ENCODE data around the gene CELA1. TPM values are rescaled to one million over a fixed set of nuclear protein-coding genes. Genes with fewer than 3 reads are reported as not detected.
A peak's percentile ranks its signal among the peaks of the same experiment; 100 is the strongest.
"Not testable (repeated sequence)": the region's sequence is repeated elsewhere in the genome, so short reads cannot be mapped to it uniquely, and the experiment has no call there.

CELA1 gene
- total RNA-seq, 2 experiments from 2014 or later, result 0.85 to 1.2 TPM

- H3K27me3 ChIP-seq (ENCODE audit: control insufficient read depth in 1 of 2, insufficient read depth in 2 of 2, low read length in 2 of 2), result no peaks in the 10 kb centered on the region
- Mint-ChIP-seq H3K36me3 (ENCODE audit: low read depth) (peaks cover 85% of the 10 kb centered on the region), H3K4me3 (no peak overlapping the region), H3K27ac (peak overlapping the region; percentile 31), H3K27me3 (no peaks in the 10 kb centered on the region), H3K4me1 (ENCODE audit: low read depth) (peaks cover 17% of the 10 kb centered on the region), H3K9me3 (no peaks in the 10 kb centered on the region)
- no peak overlapping the region for H3K4me3 ChIP-seq (ENCODE audit: low read length)
- ChIA-PET POLR2A (no interaction called here), CTCF (interaction anchor here (4.5 kb wide), 1 partner anchor 46 kb away, joined by 14 read pairs; no protein-coding TSS in a partner anchor)
- H3K4me1 ChIP-seq (ENCODE audit: insufficient read depth, low read length), result no peaks in the 10 kb centered on the region
- DNase-seq, result no peak
- intact Hi-C loops (cut with DNase I, micrococcal nuclease), result no loop called here
- no peaks in the 10 kb centered on the region for H3K9me3 ChIP-seq (ENCODE audit: control insufficient read depth in 1 of 2, insufficient read depth in 1 of 2, low read length in 2 of 2)
- no peak for TF ChIP-seq CTCF (IDR thresholded peaks at IDR 0.05)
- no peak overlapping the region for H3K27ac ChIP-seq (ENCODE audit: low read depth in 1 of 2, low read length in 2 of 2)
- ATAC-seq (ENCODE audit: poor library complexity), result no peak
- peaks cover 90% of the 10 kb centered on the region for H3K36me3 ChIP-seq (ENCODE audit: insufficient read depth, low read length)
Observed at GRCh38 chr12:51295651-51296050, 50.8 kb downstream of the CELA1 start.

GRCh38 chr12:51294097-51294496 lies 52.4 kb downstream of the CELA1 start:
- not testable (repeated sequence) for ATAC-seq (ENCODE audit: poor library complexity)

GRCh38 chr12:51293696-51294095 lies 52.8 kb downstream of the CELA1 start:
- ATAC-seq (ENCODE audit: poor library complexity), result no peak
- no peaks in the 10 kb centered on the region for H3K9me3 Mint-ChIP-seq
- no peaks in the 10 kb centered on the region for H3K27me3 ChIP-seq (ENCODE audit: control insufficient read depth in 1 of 2, insufficient read depth in 2 of 2, low read length in 2 of 2)

More at GRCh38 chr12:51294097-51294496, 52.4 kb downstream of the CELA1 start:
- H3K27me3 Mint-ChIP-seq; H3K4me3 ChIP-seq (ENCODE audit: low read length); DNase-seq; H3K27ac ChIP-seq (ENCODE audit: low read depth in 1 of 2, low read length in 2 of 2); H3K9me3 Mint-ChIP-seq; H3K9me3 ChIP-seq (ENCODE audit: control insufficient read depth in 1 of 2, insufficient read depth in 1 of 2, low read length in 2 of 2); H3K27me3 ChIP-seq (ENCODE audit: control insufficient read depth in 1 of 2, insufficient read depth in 2 of 2, low read length in 2 of 2); H3K4me3 Mint-ChIP-seq; intact Hi-C loops (cut with DNase I, micrococcal nuclease); H3K4me1 ChIP-seq (ENCODE audit: insufficient read depth, low read length): not testable (repeated sequence)
- ChIA-PET POLR2A (interaction anchor here (1.3 kb wide), 1 partner anchor 23 kb away, joined by 4 read pairs; no protein-coding TSS in a partner anchor), CTCF (interaction anchor here (0.5 to 4.5 kb wide), 2 partner anchors 47 to 263 kb away, joined by 3 to 14 read pairs; no protein-coding TSS in a partner anchor)
- peaks cover 89% of the 10 kb centered on the region for H3K36me3 ChIP-seq (ENCODE audit: insufficient read depth, low read length)
- Mint-ChIP-seq H3K4me1 (ENCODE audit: low read depth) (peaks cover 17% of the 10 kb centered on the region), H3K27ac (peak overlapping the region; percentile 27), H3K36me3 (ENCODE audit: low read depth) (peaks cover 85% of the 10 kb centered on the region)

GRCh38 chr12:51291603-51292513 lies 54.6 kb downstream of the CELA1 start:
- H3K27ac ChIP-seq (ENCODE audit: low read depth in 1 of 2, low read length in 2 of 2); H3K4me3 Mint-ChIP-seq; H3K9me3 ChIP-seq (ENCODE audit: control insufficient read depth in 1 of 2, insufficient read depth in 1 of 2, low read length in 2 of 2); H3K4me1 ChIP-seq (ENCODE audit: insufficient read depth, low read length); H3K4me3 ChIP-seq (ENCODE audit: low read length); H3K9me3 Mint-ChIP-seq; intact Hi-C loops (cut with DNase I, micrococcal nuclease); H3K27me3 Mint-ChIP-seq; H3K27me3 ChIP-seq (ENCODE audit: control insufficient read depth in 1 of 2, insufficient read depth in 2 of 2, low read length in 2 of 2); ATAC-seq (ENCODE audit: poor library complexity): not testable (repeated sequence)
- peaks cover 17% of the 10 kb centered on the region for H3K4me1 Mint-ChIP-seq (ENCODE audit: low read depth)
- peak overlapping the region; percentile 82 for H3K27ac Mint-ChIP-seq
- DNase-seq, result peak in 4 of 14 experiments; percentile 8 to 41 (median 24)
- peaks cover 79% of the 10 kb centered on the region for H3K36me3 Mint-ChIP-seq (ENCODE audit: low read depth)
- peaks cover 85% of the 10 kb centered on the region for H3K36me3 ChIP-seq (ENCODE audit: insufficient read depth, low read length)
- ChIA-PET POLR2A (interaction anchor here (1.7 kb wide), 1 partner anchor 26 kb away, joined by 4 read pairs; no protein-coding TSS in a partner anchor), CTCF (interaction anchor here (1.2 kb wide), 1 partner anchor 50 kb away, joined by 5 read pairs; no protein-coding TSS in a partner anchor)

More at GRCh38 chr12:51293696-51294095, 52.8 kb downstream of the CELA1 start:
- Histone ChIP-seq H3K4me1 (ENCODE audit: insufficient read depth, low read length) (no peaks in the 10 kb centered on the region), H3K9me3 (ENCODE audit: control insufficient read depth in 1 of 2, insufficient read depth in 1 of 2, low read length in 2 of 2) (no peaks in the 10 kb centered on the region), H3K4me3 (ENCODE audit: low read length) (no peak overlapping the region), H3K36me3 (ENCODE audit: insufficient read depth, low read length) (peaks cover 89% of the 10 kb centered on the region), H3K27ac (ENCODE audit: low read depth in 1 of 2, low read length in 2 of 2) (no peak overlapping the region)
- intact Hi-C loops (cut with DNase I, micrococcal nuclease), result no loop called here
- H3K27ac Mint-ChIP-seq, result peak overlapping the region; percentile 27
- POLR2A ChIA-PET, result interaction anchor here (1.3 kb wide), 1 partner anchor 23 kb away, joined by 4 read pairs; no protein-coding TSS in a partner anchor
- H3K36me3 Mint-ChIP-seq (ENCODE audit: low read depth), result peaks cover 85% of the 10 kb centered on the region
- no peak overlapping the region for H3K4me3 Mint-ChIP-seq
- no peak for TF ChIP-seq CTCF (IDR thresholded peaks at IDR 0.05)
- no peak for DNase-seq
- peaks cover 17% of the 10 kb centered on the region for H3K4me1 Mint-ChIP-seq (ENCODE audit: low read depth)
- no peaks in the 10 kb centered on the region for H3K27me3 Mint-ChIP-seq
- CTCF ChIA-PET, result interaction anchor here (4.5 kb wide), 1 partner anchor 48 kb away, joined by 14 read pairs; no protein-coding TSS in a partner anchor
